Ascending aorta (tissue), 2 donors: ENCODE data around the gene SPP2. TPM values are rescaled to one million over a fixed set of nuclear protein-coding genes. Genes with fewer than 3 reads are reported as not detected.

Experiments
- DNase-seq, 2 donors: peaks; one replicate each; pipeline ENCODE4 v3.0.0-alpha.2; 2019; ENCODE audit warnings: low spot score in 2 of 2
- H3K27ac ChIP-seq, 2 donors: fragments of 200-600 bp; sonication (generic); one replicate each; pipeline ENCODE4 v1.5.1; 2016 to 2017; ENCODE audit warnings: mild to moderate bottlenecking in 1 of 2
- H3K27me3 ChIP-seq: fragments of 200-600 bp; sonication (generic); one replicate; pipeline ENCODE4 v1.5.1; 2017
- H3K36me3 ChIP-seq, 2 donors: fragments of 200-600 bp; sonication (generic); one replicate each; pipeline ENCODE4 v1.5.1; 2016
- H3K4me1 ChIP-seq, 2 donors: fragments of 200-600 bp; sonication (generic); one replicate each; pipeline ENCODE4 v1.5.1; 2016 to 2017; ENCODE audit warnings: mild to moderate bottlenecking in 1 of 2
- H3K4me3 ChIP-seq, 2 donors: fragments of 200-600 bp; sonication (generic); one replicate each; pipeline ENCODE4 v1.5.1; 2016 to 2017; ENCODE audit warnings: mild to moderate bottlenecking in 1 of 2
- H3K9me3 ChIP-seq, 2 donors: fragments of 200-600 bp; sonication (generic); one replicate each; pipeline ENCODE4 v1.5.1; 2016
- CTCF ChIP-seq, 3 experiments: fragments of 200-600 bp in 2 of 3; fragments of 450-650 bp in 1 of 3; sonication (generic) in 2 of 3; IDR thresholded peaks; one replicate each; pipeline ENCODE4 v1.5.1; 2016 to 2019; ENCODE audit warnings: antibody characterized with exemption in 3 of 3, mild to moderate bottlenecking in 1 of 3, moderate library complexity in 1 of 3
- intact Hi-C: fragments of 100-400 bp; cut with DNase I; formaldehyde crosslinking; loops from one replicate; pipeline ENCODE4 v1.15.1; 2023
- total RNA-seq: library from RNA; depleted of rRNA; stranded (reverse); fragments of >200 nt; gene quantifications from one replicate; pipeline ENCODE4 v1.1.0, GENCODE V29; 2016

Gene SPP2
- total RNA-seq, 1 donor from 2014 or later = not detected

GRCh38 chr2:234071664-234072063 lies 21.2 kb downstream of the SPP2 start:
- Histone ChIP-seq H3K4me1 (no peaks in the 10 kb centered on the region), H3K27me3 (no peaks in the 10 kb centered on the region), H3K27ac (no peak overlapping the region), H3K4me3 (no peak overlapping the region), H3K36me3 (no peaks in the 10 kb centered on the region), H3K9me3 (no peaks in the 10 kb centered on the region)
- no peak for TF ChIP-seq CTCF (IDR thresholded peaks at IDR 0.05)
- DNase-seq = no peak
- intact Hi-C loops = no loop called here

GRCh38 chr2:234072454-234072853 lies 22.0 kb downstream of the SPP2 start:
- DNase-seq = no peak
- Histone ChIP-seq H3K27me3 (no peaks in the 10 kb centered on the region), H3K9me3 (no peaks in the 10 kb centered on the region), H3K4me3 (no peak overlapping the region), H3K27ac (no peak overlapping the region), H3K4me1 (no peaks in the 10 kb centered on the region), H3K36me3 (no peaks in the 10 kb centered on the region)
- intact Hi-C loops = no loop called here
- no peak for TF ChIP-seq CTCF (IDR thresholded peaks at IDR 0.05)

- H3K27me3 ChIP-seq = no peaks in the 10 kb centered on the region
- no peak overlapping the region for H3K27ac ChIP-seq
- TF ChIP-seq CTCF (IDR thresholded peaks at IDR 0.05) = no peak
- no peaks in the 10 kb centered on the region for H3K4me1 ChIP-seq
- no peak overlapping the region for H3K4me3 ChIP-seq
- intact Hi-C loops = no loop called here
- no peak for DNase-seq
- no peaks in the 10 kb centered on the region for H3K9me3 ChIP-seq
- no peaks in the 10 kb centered on the region for H3K36me3 ChIP-seq
These were observed 24.4 kb downstream of the SPP2 start for GRCh38 chr2:234074751-234075517.

GRCh38 chr2:234075518-234075915 lies 25.0 kb downstream of the SPP2 start:
- no peak for TF ChIP-seq CTCF (IDR thresholded peaks at IDR 0.05)
- Histone ChIP-seq H3K27me3 (no peaks in the 10 kb centered on the region), H3K4me1 (no peaks in the 10 kb centered on the region), H3K9me3 (no peaks in the 10 kb centered on the region), H3K27ac (no peak overlapping the region), H3K36me3 (no peaks in the 10 kb centered on the region), H3K4me3 (no peak overlapping the region)
- no peak for DNase-seq
- intact Hi-C loops = no loop called here

GRCh38 chr2:234075947-234076346 lies 25.4 kb downstream of the SPP2 start:
- Histone ChIP-seq H3K4me3 (no peak overlapping the region), H3K27me3 (no peaks in the 10 kb centered on the region), H3K27ac (no peak overlapping the region), H3K9me3 (no peaks in the 10 kb centered on the region), H3K4me1 (no peaks in the 10 kb centered on the region), H3K36me3 (no peaks in the 10 kb centered on the region)
- no peak for DNase-seq
- no peak for TF ChIP-seq CTCF (IDR thresholded peaks at IDR 0.05)
- intact Hi-C loops = no loop called here
